Activated CD4-positive, CD25-positive, alpha-beta regulatory T cell treated with anti-CD3 and anti-CD28 coated beads, Interleukin-2, amount 50 U/mL, for 24 hours (primary cell): ENCODE measurements around the gene FA2H.

Experiments used
- ATAC-seq, 2 donors: fragments of 150-1000 bp; cut with Tn5 transposase; one replicate each; pipeline ENCODE4 v1.10.0; 2021; ENCODE audit warnings: mild to moderate bottlenecking in 1 of 2, moderate library complexity in 1 of 2

The FA2H gene

GRCh38 chr16:74667255-74667700, 107.3 kb downstream of the FA2H start:
- ATAC-seq, result no peak

GRCh38 chr16:74666425-74667254, 108.0 kb downstream of the FA2H start, which contains the start of gene RFWD3:
RFWD3 (minus strand) TSS chr16:74666877; CDS start chr16:74661449, 5,428 bp downstream.
- ATAC-seq, result peak; percentile 100

DNA sequence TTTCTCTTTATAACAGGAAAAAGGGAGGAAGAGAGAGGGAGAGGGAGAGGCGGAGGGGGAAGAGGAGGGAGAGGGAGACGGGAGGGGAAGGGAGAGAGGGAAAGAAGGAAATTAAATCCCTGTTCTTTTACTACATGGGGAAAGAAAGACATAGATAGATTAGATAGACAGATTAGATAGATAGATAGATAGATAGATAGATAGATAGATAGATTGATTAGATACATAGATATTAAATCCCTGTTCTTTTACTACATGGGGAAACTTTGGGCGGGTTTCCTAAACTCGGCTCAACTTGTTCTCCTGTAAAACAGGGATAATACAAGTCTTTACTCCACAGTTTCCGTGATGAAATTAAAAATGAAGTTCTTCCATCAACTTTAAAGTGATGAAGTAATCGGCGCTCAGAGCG, 108.6 kb downstream of the FA2H start:
- ATAC-seq, result no peak
